ENCODE results near the gene SEMA3E.

DNA sequence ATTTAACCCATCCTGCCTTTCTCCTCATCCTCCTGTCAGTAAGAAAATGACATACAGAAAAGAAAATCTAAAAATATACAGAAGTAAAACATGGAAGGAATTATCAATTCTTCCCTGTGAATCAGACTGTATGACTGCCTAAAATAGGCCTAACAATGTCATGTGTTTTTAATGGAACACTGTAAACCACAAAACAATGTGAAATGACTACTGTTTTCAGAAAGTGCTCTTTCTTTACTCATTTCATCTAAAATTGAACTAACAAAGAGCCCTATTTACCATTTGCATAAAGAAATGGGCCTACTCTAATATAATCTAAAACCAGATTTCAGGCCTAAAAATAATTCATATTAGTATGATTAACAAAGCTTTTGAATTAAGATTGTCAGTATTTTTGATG lies 35.7 kb downstream of the SEMA3E start:
- TF ChIP-seq, protein P1, sequence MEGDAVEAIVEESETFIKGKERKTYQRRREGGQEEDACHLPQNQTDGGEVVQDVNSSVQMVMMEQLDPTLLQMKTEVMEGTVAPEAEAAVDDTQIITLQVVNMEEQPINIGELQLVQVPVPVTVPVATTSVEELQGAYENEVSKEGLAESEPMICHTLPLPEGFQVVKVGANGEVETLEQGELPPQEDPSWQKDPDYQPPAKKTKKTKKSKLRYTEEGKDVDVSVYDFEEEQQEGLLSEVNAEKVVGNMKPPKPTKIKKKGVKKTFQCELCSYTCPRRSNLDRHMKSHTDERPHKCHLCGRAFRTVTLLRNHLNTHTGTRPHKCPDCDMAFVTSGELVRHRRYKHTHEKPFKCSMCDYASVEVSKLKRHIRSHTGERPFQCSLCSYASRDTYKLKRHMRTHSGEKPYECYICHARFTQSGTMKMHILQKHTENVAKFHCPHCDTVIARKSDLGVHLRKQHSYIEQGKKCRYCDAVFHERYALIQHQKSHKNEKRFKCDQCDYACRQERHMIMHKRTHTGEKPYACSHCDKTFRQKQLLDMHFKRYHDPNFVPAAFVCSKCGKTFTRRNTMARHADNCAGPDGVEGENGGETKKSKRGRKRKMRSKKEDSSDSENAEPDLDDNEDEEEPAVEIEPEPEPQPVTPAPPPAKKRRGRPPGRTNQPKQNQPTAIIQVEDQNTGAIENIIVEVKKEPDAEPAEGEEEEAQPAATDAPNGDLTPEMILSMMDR (IDR thresholded peaks at IDR 0.05; ENCODE audit: low read length): no peak
- TF ChIP-seq EZH2 (IDR thresholded peaks at IDR 0.05; ENCODE audit: borderline replicate concordance, low read length): no peak

Measured in OCI-LY1 (cell line).